ENCODE data around the gene DYNLT1.
"Not testable (repeated sequence)": the region's sequence is repeated elsewhere in the genome, so short reads cannot be mapped to it uniquely, and the experiment has no call there.

Gene DYNLT1

GRCh38 chr6:158654498-158654897 lies 10.0 kb upstream of the DYNLT1 start:
- Histone ChIP-seq H3K9me3 (no peaks in the 10 kb centered on the region), H3K27ac (peak overlapping the region; percentile 95), H3K27me3 (no peaks in the 10 kb centered on the region), H3K4me1 (ENCODE audit: control insufficient read depth in 1 of 2, insufficient read depth in 1 of 2, low read depth in 1 of 2, low read length in 1 of 2) (peaks cover 79 to 84% of the 10 kb centered on the region in 2 experiments), H3K4me3 (ENCODE audit: low read depth in 1 of 2, low read length in 1 of 2) (peak overlapping the region; percentile 55 to 56), H3K36me3 (no peaks in the 10 kb centered on the region)
- TF ChIP-seq CTCF (IDR thresholded peaks at IDR 0.05) = no peak

GRCh38 chr6:158653577-158654354 lies 9.2 kb upstream of the DYNLT1 start:
- Histone ChIP-seq H3K4me1 (ENCODE audit: control insufficient read depth in 1 of 2, insufficient read depth in 1 of 2, low read depth in 1 of 2, low read length in 1 of 2) (peaks cover 84 to 90% of the 10 kb centered on the region in 2 experiments), H3K36me3 (no peaks in the 10 kb centered on the region), H3K4me3 (ENCODE audit: low read depth in 1 of 2, low read length in 1 of 2) (peak overlapping the region; percentile 55 to 56), H3K9me3 (no peaks in the 10 kb centered on the region), H3K27ac (peak overlapping the region; percentile 95), H3K27me3 (no peaks in the 10 kb centered on the region)
- TF ChIP-seq CTCF (IDR thresholded peaks at IDR 0.05) = no peak

GRCh38 chr6:158651981-158652737 lies 7.6 kb upstream of the DYNLT1 start:
- not testable (repeated sequence) for H3K27me3 ChIP-seq, H3K36me3 ChIP-seq, H3K9me3 ChIP-seq
- Histone ChIP-seq H3K27ac (peak overlapping the region; percentile 95), H3K4me1 (ENCODE audit: control insufficient read depth in 1 of 2, insufficient read depth in 1 of 2, low read depth in 1 of 2, low read length in 1 of 2) (peaks cover 86 to 87% of the 10 kb centered on the region in 2 experiments), H3K4me3 (ENCODE audit: low read depth in 1 of 2, low read length in 1 of 2) (peak overlapping the region; percentile 55 to 56)

- TF ChIP-seq CTCF (IDR thresholded peaks at IDR 0.05) = peak; percentile 25
- H3K36me3 ChIP-seq = no peaks in the 10 kb centered on the region
- H3K4me3 ChIP-seq (ENCODE audit: low read depth in 1 of 2, low read length in 1 of 2) = peak within 1 kb of the TSS; percentile 55 to 56
- H3K27ac ChIP-seq = peak within 1 kb of the TSS; percentile 95
- H3K27me3 ChIP-seq = no peaks in the 10 kb centered on the region
- peaks cover 71 to 77% of the 10 kb centered on the region in 2 experiments for H3K4me1 ChIP-seq (ENCODE audit: control insufficient read depth in 1 of 2, insufficient read depth in 1 of 2, low read depth in 1 of 2, low read length in 1 of 2)
- no peaks in the 10 kb centered on the region for H3K9me3 ChIP-seq
These were observed 5.0 kb upstream of the DYNLT1 start, which contains the start of gene SYTL3 for GRCh38 chr6:158649289-158650143. Gene SYTL3, plus strand, starts transcription at chr6:158650054. Its CDS starts 13,215 bp downstream, at chr6:158663269.

- peak overlapping the region; percentile 95 for H3K27ac ChIP-seq
- TF ChIP-seq CTCF (IDR thresholded peaks at IDR 0.05) = no peak
- H3K36me3 ChIP-seq = no peaks in the 10 kb centered on the region
- no peaks in the 10 kb centered on the region for H3K9me3 ChIP-seq
- no peaks in the 10 kb centered on the region for H3K27me3 ChIP-seq
- H3K4me1 ChIP-seq (ENCODE audit: control insufficient read depth in 1 of 2, insufficient read depth in 1 of 2, low read depth in 1 of 2, low read length in 1 of 2) = peaks cover 63 to 72% of the 10 kb centered on the region in 2 experiments
- H3K4me3 ChIP-seq (ENCODE audit: low read depth in 1 of 2, low read length in 1 of 2) = peak overlapping the region in 1 of 2 experiments; percentile 55
These were observed 4.2 kb upstream of the DYNLT1 start for GRCh38 chr6:158648682-158649131.

Measured in neutrophil (primary cell).